ENCODE measurements around the gene CGB7. TPM values are rescaled to one million over a fixed set of nuclear protein-coding genes. Genes with fewer than 3 reads are reported as not detected.

Gene CGB7
- total and polyA plus RNA-seq, 2 of the 13 experiments (the other 11 are each of a cell fraction or from before 2014, with no cell fraction given), result 0.07 TPM; not detected in 1

DNA sequence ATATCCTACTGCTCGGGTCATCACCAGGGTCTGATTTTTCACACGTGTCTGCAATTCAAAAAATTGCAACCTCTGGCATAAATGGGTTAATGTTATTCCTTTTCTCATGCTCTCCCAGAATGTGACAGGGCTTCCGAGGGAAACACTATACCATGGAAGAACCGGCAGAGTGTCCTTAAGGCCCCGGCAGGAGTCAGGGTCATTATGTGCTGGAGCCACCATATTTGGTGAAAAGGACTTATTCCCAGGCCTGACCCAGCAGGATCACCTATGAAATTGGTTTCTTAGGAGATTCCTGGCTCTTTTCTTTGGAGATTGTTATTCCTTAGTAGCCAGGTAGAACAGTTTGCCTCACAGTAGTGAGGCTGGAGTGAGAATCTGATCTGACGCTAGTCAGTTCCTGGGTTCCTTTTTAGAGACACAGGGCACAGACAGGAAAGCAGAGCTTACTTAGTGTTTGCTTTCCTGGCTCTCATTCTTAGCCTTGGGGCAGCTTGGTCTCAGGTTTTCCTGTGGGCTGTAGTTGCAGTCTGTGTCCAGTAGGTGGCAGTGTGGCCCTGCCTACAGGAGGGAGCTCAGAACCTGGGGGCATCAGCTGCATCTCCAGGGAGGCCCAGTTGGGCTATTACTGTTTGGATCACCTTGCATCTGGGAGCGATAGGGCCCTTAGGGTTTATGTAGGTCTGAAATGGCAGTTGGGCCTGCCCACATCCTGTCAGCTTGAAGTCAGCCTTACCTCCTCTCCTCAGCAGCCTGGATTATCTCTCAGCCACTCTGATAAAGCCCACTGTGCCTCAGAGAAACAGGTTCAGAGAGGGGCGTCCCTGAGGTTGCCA, 40.1 kb upstream of the CGB7 start (continued):
- TF ChIP-seq ZSCAN30 (CRISPR knock-in tag; IDR thresholded peaks at IDR 0.05) (no peak), SALL1 (CRISPR knock-in tag; IDR thresholded peaks at IDR 0.05) (peak; percentile 22; the same call in 1 of the 2 replicates), NCOA1 (CRISPR knock-in tag; IDR thresholded peaks at IDR 0.05) (no peak), NCOA2 (CRISPR knock-in tag; IDR thresholded peaks at IDR 0.05) (no peak), FOXK1 (CRISPR knock-in tag; IDR thresholded peaks at IDR 0.05; ENCODE audit: borderline replicate concordance, low read depth) (no peak), ZNF33B (CRISPR knock-in tag; IDR thresholded peaks at IDR 0.05) (no peak), FLYWCH1 (CRISPR knock-in tag; IDR thresholded peaks at IDR 0.05) (no peak), RBM22 (optimal IDR thresholded peaks at IDR 0.05; ENCODE audit: low read length) (peak; percentile 43), RCOR2 (CRISPR knock-in tag; IDR thresholded peaks at IDR 0.05) (no peak), MED13 (CRISPR knock-in tag; IDR thresholded peaks at IDR 0.05) (no peak), THAP11 (CRISPR knock-in tag; IDR thresholded peaks at IDR 0.05) (no peak), SP4 (CRISPR knock-in tag; IDR thresholded peaks at IDR 0.05) (0 out of 2 replicates have a peak, but pooled peaks have one; percentile 34), ONECUT2 (CRISPR knock-in tag; IDR thresholded peaks at IDR 0.05) (no peak)
- TF ChIP-seq, protein P1, sequence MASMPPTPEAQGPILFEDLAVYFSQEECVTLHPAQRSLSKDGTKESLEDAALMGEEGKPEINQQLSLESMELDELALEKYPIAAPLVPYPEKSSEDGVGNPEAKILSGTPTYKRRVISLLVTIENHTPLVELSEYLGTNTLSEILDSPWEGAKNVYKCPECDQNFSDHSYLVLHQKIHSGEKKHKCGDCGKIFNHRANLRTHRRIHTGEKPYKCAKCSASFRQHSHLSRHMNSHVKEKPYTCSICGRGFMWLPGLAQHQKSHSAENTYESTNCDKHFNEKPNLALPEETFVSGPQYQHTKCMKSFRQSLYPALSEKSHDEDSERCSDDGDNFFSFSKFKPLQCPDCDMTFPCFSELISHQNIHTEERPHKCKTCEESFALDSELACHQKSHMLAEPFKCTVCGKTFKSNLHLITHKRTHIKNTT (CRISPR knock-in tag; IDR thresholded peaks at IDR 0.05), result no peak
- TF ChIP-seq, protein P2, sequence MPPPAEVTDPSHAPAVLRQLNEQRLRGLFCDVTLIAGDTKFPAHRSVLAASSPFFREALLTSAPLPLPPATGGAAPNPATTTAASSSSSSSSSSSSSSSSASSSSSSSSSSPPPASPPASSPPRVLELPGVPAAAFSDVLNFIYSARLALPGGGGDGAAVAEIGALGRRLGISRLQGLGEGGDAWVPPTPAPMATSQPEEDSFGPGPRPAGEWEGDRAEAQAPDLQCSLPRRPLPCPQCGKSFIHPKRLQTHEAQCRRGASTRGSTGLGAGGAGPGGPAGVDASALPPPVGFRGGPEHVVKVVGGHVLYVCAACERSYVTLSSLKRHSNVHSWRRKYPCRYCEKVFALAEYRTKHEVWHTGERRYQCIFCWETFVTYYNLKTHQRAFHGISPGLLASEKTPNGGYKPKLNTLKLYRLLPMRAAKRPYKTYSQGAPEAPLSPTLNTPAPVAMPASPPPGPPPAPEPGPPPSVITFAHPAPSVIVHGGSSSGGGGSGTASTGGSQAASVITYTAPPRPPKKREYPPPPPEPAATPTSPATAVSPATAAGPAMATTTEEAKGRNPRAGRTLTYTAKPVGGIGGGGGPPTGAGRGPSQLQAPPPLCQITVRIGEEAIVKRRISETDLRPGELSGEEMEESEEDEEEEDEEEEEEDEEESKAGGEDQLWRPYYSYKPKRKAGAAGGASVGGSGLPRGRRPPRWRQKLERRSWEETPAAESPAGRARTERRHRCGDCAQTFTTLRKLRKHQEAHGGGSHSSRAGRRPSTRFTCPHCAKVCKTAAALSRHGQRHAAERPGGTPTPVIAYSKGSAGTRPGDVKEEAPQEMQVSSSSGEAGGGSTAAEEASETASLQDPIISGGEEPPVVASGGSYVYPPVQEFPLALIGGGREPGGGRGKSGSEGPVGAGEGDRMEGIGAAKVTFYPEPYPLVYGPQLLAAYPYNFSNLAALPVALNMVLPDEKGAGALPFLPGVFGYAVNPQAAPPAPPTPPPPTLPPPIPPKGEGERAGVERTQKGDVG (CRISPR knock-in tag; IDR thresholded peaks at IDR 0.05; ENCODE audit: borderline replicate concordance), result no peak
- TF ChIP-seq, protein P3, sequence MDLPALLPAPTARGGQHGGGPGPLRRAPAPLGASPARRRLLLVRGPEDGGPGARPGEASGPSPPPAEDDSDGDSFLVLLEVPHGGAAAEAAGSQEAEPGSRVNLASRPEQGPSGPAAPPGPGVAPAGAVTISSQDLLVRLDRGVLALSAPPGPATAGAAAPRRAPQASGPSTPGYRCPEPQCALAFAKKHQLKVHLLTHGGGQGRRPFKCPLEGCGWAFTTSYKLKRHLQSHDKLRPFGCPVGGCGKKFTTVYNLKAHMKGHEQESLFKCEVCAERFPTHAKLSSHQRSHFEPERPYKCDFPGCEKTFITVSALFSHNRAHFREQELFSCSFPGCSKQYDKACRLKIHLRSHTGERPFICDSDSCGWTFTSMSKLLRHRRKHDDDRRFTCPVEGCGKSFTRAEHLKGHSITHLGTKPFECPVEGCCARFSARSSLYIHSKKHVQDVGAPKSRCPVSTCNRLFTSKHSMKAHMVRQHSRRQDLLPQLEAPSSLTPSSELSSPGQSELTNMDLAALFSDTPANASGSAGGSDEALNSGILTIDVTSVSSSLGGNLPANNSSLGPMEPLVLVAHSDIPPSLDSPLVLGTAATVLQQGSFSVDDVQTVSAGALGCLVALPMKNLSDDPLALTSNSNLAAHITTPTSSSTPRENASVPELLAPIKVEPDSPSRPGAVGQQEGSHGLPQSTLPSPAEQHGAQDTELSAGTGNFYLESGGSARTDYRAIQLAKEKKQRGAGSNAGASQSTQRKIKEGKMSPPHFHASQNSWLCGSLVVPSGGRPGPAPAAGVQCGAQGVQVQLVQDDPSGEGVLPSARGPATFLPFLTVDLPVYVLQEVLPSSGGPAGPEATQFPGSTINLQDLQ (CRISPR knock-in tag; IDR thresholded peaks at IDR 0.05), result no peak
- TF ChIP-seq, protein P4, sequence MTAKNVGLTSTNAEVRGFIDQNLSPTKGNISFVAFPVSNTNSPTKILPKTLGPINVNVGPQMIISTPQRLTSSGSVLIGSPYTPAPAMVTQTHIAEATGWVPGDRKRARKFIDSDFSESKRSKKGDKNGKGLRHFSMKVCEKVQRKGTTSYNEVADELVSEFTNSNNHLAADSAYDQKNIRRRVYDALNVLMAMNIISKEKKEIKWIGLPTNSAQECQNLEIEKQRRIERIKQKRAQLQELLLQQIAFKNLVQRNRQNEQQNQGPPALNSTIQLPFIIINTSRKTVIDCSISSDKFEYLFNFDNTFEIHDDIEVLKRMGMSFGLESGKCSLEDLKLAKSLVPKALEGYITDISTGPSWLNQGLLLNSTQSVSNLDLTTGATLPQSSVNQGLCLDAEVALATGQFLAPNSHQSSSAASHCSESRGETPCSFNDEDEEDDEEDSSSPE (CRISPR knock-in tag; IDR thresholded peaks at IDR 0.05), result no peak
- TF ChIP-seq, protein P5, sequence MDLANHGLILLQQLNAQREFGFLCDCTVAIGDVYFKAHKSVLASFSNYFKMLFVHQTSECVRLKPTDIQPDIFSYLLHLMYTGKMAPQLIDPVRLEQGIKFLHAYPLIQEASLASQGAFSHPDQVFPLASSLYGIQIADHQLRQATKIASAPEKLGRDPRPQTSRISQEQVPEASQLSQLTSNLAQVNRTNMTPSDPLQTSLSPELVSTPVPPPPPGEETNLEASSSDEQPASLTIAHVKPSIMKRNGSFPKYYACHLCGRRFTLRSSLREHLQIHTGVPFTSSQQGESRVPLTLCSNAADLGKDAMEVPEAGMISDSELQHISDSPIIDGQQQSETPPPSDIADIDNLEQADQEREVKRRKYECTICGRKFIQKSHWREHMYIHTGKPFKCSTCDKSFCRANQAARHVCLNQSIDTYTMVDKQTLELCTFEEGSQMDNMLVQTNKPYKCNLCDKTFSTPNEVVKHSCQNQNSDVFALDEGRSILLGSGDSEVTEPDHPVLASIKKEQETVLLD (CRISPR knock-in tag; IDR thresholded peaks at IDR 0.05; ENCODE audit: low read depth), result no peak
